HG03460 (cell line): ENCODE data around the gene PPP1CC.

Experiments used
- ATAC-seq: cut with Tn5 transposase; IDR thresholded peaks from one replicate; pipeline ENCODE4 v1.9.1; 2021; ENCODE audit not compliant: unreplicated experiment

PPP1CC gene

GRCh38 chr12:110689281-110690126, 53.2 kb downstream of the PPP1CC start:
- peak; percentile 53 for ATAC-seq

GRCh38 chr12:110688446-110689280, 54.0 kb downstream of the PPP1CC start, which contains the start of gene HVCN1:
Gene HVCN1 (minus strand): TSS chr12:110689115. CDS start chr12:110683245, 5,870 bp downstream.
- peak; percentile 28 for ATAC-seq

- no peak for ATAC-seq
Measured at GRCh38 chr12:110687396-110688169, 55.1 kb downstream of the PPP1CC start.

- no peak for ATAC-seq
Measured at GRCh38 chr12:110686294-110686903, 56.3 kb downstream of the PPP1CC start.

GRCh38 chr12:110684312-110684836, 58.3 kb downstream of the PPP1CC start:
- ATAC-seq = no peak

GRCh38 chr12:110683888-110684287, 58.8 kb downstream of the PPP1CC start:
- no peak for ATAC-seq

GRCh38 chr12:110680032-110680431, 62.7 kb downstream of the PPP1CC start:
- ATAC-seq = no peak

- ATAC-seq = no peak
Measured at GRCh38 chr12:110679201-110679600, 63.5 kb downstream of the PPP1CC start.

- ATAC-seq = no peak
Measured at GRCh38 chr12:110677982-110678381, 64.7 kb downstream of the PPP1CC start.

- peak; percentile 76 for ATAC-seq
Measured at GRCh38 chr12:110677206-110677911, 65.3 kb downstream of the PPP1CC start.

GRCh38 chr12:110676171-110676570, 66.5 kb downstream of the PPP1CC start:
- no peak for ATAC-seq

- ATAC-seq = peak; percentile 45
Measured at GRCh38 chr12:110670161-110670701, 72.5 kb downstream of the PPP1CC start.
